ENCODE results near the gene MUC6.

Gene MUC6

GRCh38 chr11:1051356-1052132, 15.0 kb upstream of the MUC6 start:
- DNase-seq: no peak

GRCh38 chr11:1050581-1051355, 14.2 kb upstream of the MUC6 start:
- peak; percentile 79 for DNase-seq

- no peak for DNase-seq
Measured at GRCh38 chr11:1049911-1050580, 13.5 kb upstream of the MUC6 start.

GRCh38 chr11:1049431-1049891, 12.9 kb upstream of the MUC6 start:
- no peak for DNase-seq

GRCh38 chr11:1049071-1049405, 12.5 kb upstream of the MUC6 start:
- DNase-seq: no peak

GRCh38 chr11:1048375-1049070, 12.0 kb upstream of the MUC6 start:
- DNase-seq: no peak

GRCh38 chr11:1047595-1048156, 11.2 kb upstream of the MUC6 start:
- DNase-seq: no peak

- DNase-seq: no peak
Measured at GRCh38 chr11:1044160-1044559, 7.6 kb upstream of the MUC6 start.

GRCh38 chr11:1043563-1044096, 7.1 kb upstream of the MUC6 start:
- no peak for DNase-seq

GRCh38 chr11:1042626-1043562, 6.4 kb upstream of the MUC6 start:
- DNase-seq: no peak

- no peak for DNase-seq
Measured at GRCh38 chr11:1041936-1042608, 5.6 kb upstream of the MUC6 start.

GRCh38 chr11:1041471-1041870, 5.0 kb upstream of the MUC6 start:
- DNase-seq: no peak

GRCh38 chr11:1041149-1041467, 4.6 kb upstream of the MUC6 start:
- no peak for DNase-seq

- no peak for DNase-seq
Measured at GRCh38 chr11:1040428-1041148, 4.1 kb upstream of the MUC6 start.

GRCh38 chr11:1039481-1040427, 3.2 kb upstream of the MUC6 start:
- DNase-seq: no peak

- no peak for DNase-seq
Measured at GRCh38 chr11:1038921-1039320, 2.4 kb upstream of the MUC6 start.

- no peak for DNase-seq
Measured at GRCh38 chr11:1038361-1038760, 1.8 kb upstream of the MUC6 start.

GRCh38 chr11:1037506-1038055, 1.1 kb upstream of the MUC6 start:
- DNase-seq: no peak

- DNase-seq: no peak
Measured at GRCh38 chr11:1036931-1037330, 413 bp upstream of the MUC6 start.
